Right lobe of liver (tissue), 6 donors: Measurements from ENCODE around the gene GALNT10. TPM values are rescaled to one million over a fixed set of nuclear protein-coding genes. Genes with fewer than 3 reads are reported as not detected.

Source experiments
- ATAC-seq, 4 donors: fragments of 200-7000 bp; cut with Tn5 transposase; one replicate each; pipeline ENCODE4 v1.9.1; 2020; ENCODE audit warnings: mild to moderate bottlenecking in 4 of 4, moderate library complexity in 4 of 4
- DNase-seq, 3 donors: peaks; one replicate each; pipeline ENCODE4 v3.0.0-alpha.2; 2020
- H3K27ac ChIP-seq, 3 donors: fragments of 200-600 bp; one replicate each; pipeline ENCODE4 v1.8.0; 2022
- H3K27me3 ChIP-seq, 2 donors: fragments of 200-600 bp; one replicate each; pipeline ENCODE4 v1.8.0; 2022
- H3K36me3 ChIP-seq, 4 donors: fragments of 200-600 bp; sonication (generic) in 1 of 4; one replicate each; pipeline versions ENCODE4 v1.5.1 to v1.8.0; 2017 to 2022; ENCODE audit warnings: control low read depth in 1 of 4
- H3K4me1 ChIP-seq, 4 donors: fragments of 200-600 bp; sonication (generic) in 1 of 4; one replicate each; pipeline versions ENCODE4 v1.5.1 to v1.8.0; 2017 to 2022; ENCODE audit warnings: control low read depth in 1 of 4
- H3K4me3 ChIP-seq, 3 donors: fragments of 200-600 bp; one replicate each; pipeline ENCODE4 v1.8.0; 2022
- H3K9me3 ChIP-seq, 4 donors: fragments of 200-600 bp; sonication (generic) in 1 of 4; one replicate each; pipeline versions ENCODE4 v1.5.1 to v1.8.0; 2017 to 2022; ENCODE audit warnings: control low read depth in 1 of 4
- CTCF ChIP-seq, 4 donors: fragments of 200-600 bp in 3 of 4; fragments of 450-650 bp in 1 of 4; IDR thresholded peaks; one replicate each; pipeline versions ENCODE4 v1.5.1 to v1.8.0; 2016 to 2022; ENCODE audit warnings: antibody characterized with exemption in 4 of 4, mild to moderate bottlenecking in 2 of 4
- POLR2A ChIP-seq: fragments of 450-650 bp; IDR thresholded peaks from one replicate; pipeline ENCODE4 v1.6.1; 2017; ENCODE audit warnings: antibody characterized with exemption, mild to moderate bottlenecking
- WGBS: methylation state at CpG from one replicate; pipeline ENCODE4 v1.1.6; 2018; ENCODE audit warnings: low coverage, low lambda C conversion rate; ENCODE audit not compliant: insufficient coverage; ENCODE audit errors: missing lambda C conversion rate; 5-methylcytosine and 5-hydroxymethylcytosine counted together
- intact Hi-C, 2 donors: fragments of 100-400 bp; cut with DNase I; formaldehyde crosslinking; loops; one replicate each; pipeline versions ENCODE4 v1.11.2 to v1.14.1; 2022
- total RNA-seq, 6 experiments: library from RNA; depleted of rRNA in 2 of 6; stranded (reverse); fragments of >200 nt in 2 of 6; fragmentation: NEBNext Ultra II Directional in 3 of 6; extraction: Animal tissue kit (Norgen Biotek cat#: 25700) in 3 of 6; gene quantifications; one replicate each; pipeline versions ENCODE4 v1.1.0 to v1.2.4, GENCODE V29; 2016 to 2023
- donor health status: DM: no; HTN: yes; CAD: no.
- donor health status: DM: no; HTN: no; CAD: no.
- donor health status: DM: no; HTN: no; CAD: no.
- donor health status: DM: no; HTN: yes; CAD: no.
- donor health status: DM: no; HTN: yes; CAD: no.

The GALNT10 gene
- total RNA-seq, 6 experiments from 2014 or later, result 4.0 to 9.7 (median 7.1) TPM

DNA sequence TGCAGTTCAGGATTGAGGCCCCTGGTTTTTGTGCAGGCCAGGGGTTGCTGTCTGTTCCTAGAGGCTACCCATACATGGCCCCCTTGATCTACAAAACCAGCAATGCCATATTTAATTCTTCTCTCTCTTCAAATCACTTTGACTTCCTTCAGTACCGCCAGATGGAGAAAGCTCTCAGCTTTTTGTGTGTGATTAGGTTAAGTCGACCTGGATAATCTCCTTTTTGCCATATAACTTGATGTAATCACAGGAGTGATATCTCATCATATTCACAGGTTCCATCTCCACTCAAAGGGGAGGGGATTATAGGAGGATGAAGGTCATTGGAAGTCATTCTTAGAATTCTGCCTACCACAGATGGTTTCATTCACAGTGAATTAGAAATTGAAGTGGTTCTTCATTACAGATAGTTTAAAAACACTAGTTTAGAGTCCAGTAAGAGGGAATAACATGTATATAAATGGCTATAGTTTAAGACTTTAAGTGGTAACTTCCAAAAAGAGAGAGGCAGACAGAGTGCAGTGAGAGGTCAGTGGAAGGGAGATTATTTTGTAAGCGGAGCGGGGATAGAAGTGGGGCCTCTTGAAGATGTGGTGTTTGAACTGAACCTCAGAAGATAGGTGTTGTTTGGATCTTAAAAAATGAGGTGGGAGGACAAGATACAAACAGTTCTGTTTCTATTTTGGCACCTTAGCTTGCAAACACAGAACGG lies 85.9 kb downstream of the GALNT10 start:
- no peak overlapping the region for H3K27ac ChIP-seq
- no peak overlapping the region for H3K4me3 ChIP-seq
- H3K9me3 ChIP-seq, result no peaks in the 10 kb centered on the region
- H3K27me3 ChIP-seq, result no peaks in the 10 kb centered on the region
- 61% methylated on average over 5 of the region's 5 CpGs for WGBS
- DNase-seq (no peak), ATAC-seq (no peak)
- no peaks in the 10 kb centered on the region for H3K36me3 ChIP-seq
- intact Hi-C loops, result no loop called here
- H3K4me1 ChIP-seq, result peaks cover 0 to 12% (median 0%) of the 10 kb centered on the region in 4 donors
- no peak for TF ChIP-seq CTCF (IDR thresholded peaks at IDR 0.05)
- no peak for TF ChIP-seq POLR2A

GRCh38 chr5:154276973-154277331 lies 86.4 kb downstream of the GALNT10 start:
- Histone ChIP-seq H3K27me3 (no peaks in the 10 kb centered on the region), H3K27ac (no peak overlapping the region), H3K4me1 (peaks cover 0 to 12% (median 0%) of the 10 kb centered on the region in 4 donors), H3K9me3 (no peaks in the 10 kb centered on the region), H3K4me3 (no peak overlapping the region), H3K36me3 (no peaks in the 10 kb centered on the region)
- WGBS, result 82% methylated on average over 1 of the region's 1 CpG
- peak in 1 of 4 donors; percentile 16 for ATAC-seq
- DNase-seq, result no peak
- intact Hi-C loops, result no loop called here
- TF ChIP-seq CTCF (IDR thresholded peaks at IDR 0.05), result no peak
- no peak for TF ChIP-seq POLR2A

DNA sequence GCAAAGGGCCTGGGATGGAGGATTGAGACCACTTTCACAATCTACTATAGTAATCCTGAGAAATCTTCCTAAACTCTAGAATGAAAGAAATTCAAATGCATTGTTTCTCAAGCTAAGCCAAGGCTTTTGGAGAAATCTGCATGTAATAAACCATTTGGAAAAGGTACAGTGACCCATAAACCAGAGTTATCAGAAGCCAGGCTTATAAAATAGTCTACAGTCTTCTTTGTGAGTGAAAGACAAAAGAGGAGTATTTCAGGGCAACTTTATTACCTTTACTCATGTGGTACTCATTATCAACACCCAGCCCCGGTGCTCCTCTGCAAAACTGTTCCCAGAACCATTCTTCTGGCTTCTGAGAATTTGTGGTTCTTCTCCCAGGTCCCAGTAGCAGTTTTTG lies 87.0 kb downstream of the GALNT10 start:
- TF ChIP-seq CTCF (IDR thresholded peaks at IDR 0.05) (no peak), POLR2A (no peak)
- intact Hi-C loops, result no loop called here
- H3K27ac ChIP-seq, result no peak overlapping the region
- H3K27me3 ChIP-seq, result no peaks in the 10 kb centered on the region
- no peak for ATAC-seq
- no peak for DNase-seq
- no peaks in the 10 kb centered on the region for H3K9me3 ChIP-seq
- 100% methylated on average over 1 of the region's 1 CpG for WGBS
- H3K36me3 ChIP-seq, result no peaks in the 10 kb centered on the region
- peaks cover 0 to 12% (median 0%) of the 10 kb centered on the region in 4 donors for H3K4me1 ChIP-seq
- H3K4me3 ChIP-seq, result no peak overlapping the region

- no peak overlapping the region for H3K4me3 ChIP-seq
- H3K4me1 ChIP-seq, result peaks cover 0 to 9% (median 0%) of the 10 kb centered on the region in 4 donors
- TF ChIP-seq CTCF (IDR thresholded peaks at IDR 0.05), result no peak
- TF ChIP-seq POLR2A, result no peak
- H3K36me3 ChIP-seq, result no peaks in the 10 kb centered on the region
- no peaks in the 10 kb centered on the region for H3K27me3 ChIP-seq
- DNase-seq (no peak), ATAC-seq (no peak)
- intact Hi-C loops, result no loop called here
- no peaks in the 10 kb centered on the region for H3K9me3 ChIP-seq
- H3K27ac ChIP-seq, result no peak overlapping the region
These were observed 87.7 kb downstream of the GALNT10 start for GRCh38 chr5:154278186-154278585.

DNA sequence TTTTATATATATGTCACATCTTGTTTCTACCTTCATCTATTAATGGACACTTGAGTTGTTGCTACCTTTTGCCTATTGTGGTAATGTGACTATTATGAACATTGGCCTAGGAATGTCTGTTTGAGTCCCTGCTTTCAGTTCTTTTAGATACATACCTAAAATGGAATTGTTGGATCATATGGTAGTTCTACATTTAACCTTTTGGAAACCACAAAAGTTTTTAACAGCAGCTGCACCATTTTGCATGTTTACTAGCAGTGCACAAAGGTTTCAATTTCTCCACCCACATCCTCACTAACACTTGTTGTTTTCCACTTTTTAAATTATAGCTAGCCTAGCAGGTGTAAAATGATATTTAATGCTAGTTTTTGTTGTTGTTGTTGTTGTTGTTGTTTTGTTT lies 88.4 kb downstream of the GALNT10 start:
- Histone ChIP-seq H3K4me3 (no peak overlapping the region), H3K9me3 (no peaks in the 10 kb centered on the region), H3K27ac (no peak overlapping the region), H3K4me1 (peaks cover 0 to 2% (median 0%) of the 10 kb centered on the region in 4 donors), H3K27me3 (no peaks in the 10 kb centered on the region), H3K36me3 (no peaks in the 10 kb centered on the region)
- DNase-seq (no peak), ATAC-seq (no peak)
- no peak for TF ChIP-seq CTCF (IDR thresholded peaks at IDR 0.05)
- TF ChIP-seq POLR2A, result no peak
- intact Hi-C loops, result no loop called here
